ENCODE measurements around the gene ZC3H12D.

ZC3H12D gene

GRCh38 chr6:149405823-149406765, 78.7 kb downstream of the ZC3H12D start:
- no peak for DNase-seq

- DNase-seq = no peak
Measured at GRCh38 chr6:149403534-149403933, 81.3 kb downstream of the ZC3H12D start.

GRCh38 chr6:149400050-149400449, 84.8 kb downstream of the ZC3H12D start, which contains the start of gene SUMO4:
Gene SUMO4, plus strand, starts transcription at chr6:149400262. Its CDS starts 130 bp downstream, at chr6:149400392.
- no peak for DNase-seq

- no peak for DNase-seq
Measured at GRCh38 chr6:149397384-149397783, 87.4 kb downstream of the ZC3H12D start.

Data from activated CD4-positive, alpha-beta T cell treated with anti-CD3 and anti-CD28 coated beads, Interleukin-2, amount 50 U/mL, for 1 hour (primary cell).